Stimulated activated naive CD8-positive, alpha-beta T cell treated with anti-CD3 and anti-CD28 coated beads, Interleukin-15, Interleukin-2, amounts not matched to agents 100 U/mL and 50 U/mL, for 24 hours (primary cell): Measurements from ENCODE around the gene SRC.
A peak's percentile ranks its signal among the peaks of the same experiment; 100 is the strongest.

Experiments
- ATAC-seq: fragments of 150-1000 bp; cut with Tn5 transposase; one replicate; pipeline ENCODE4 v1.10.0; 2021
- DNase-seq: peaks from one replicate; pipeline ENCODE4 v3.0.0; 2021

Gene SRC

GRCh38 chr20:37315021-37315451 lies 30.9 kb upstream of the SRC start:
- ATAC-seq, result no peak
- DNase-seq, result no peak

- DNase-seq (no peak), ATAC-seq (no peak)
These were observed 30.4 kb upstream of the SRC start for GRCh38 chr20:37315452-37316110.

- DNase-seq (peak; percentile 26), ATAC-seq (peak; percentile 51)
These were observed 29.7 kb upstream of the SRC start for GRCh38 chr20:37316116-37316774.

GRCh38 chr20:37316775-37317170 lies 29.2 kb upstream of the SRC start:
- no peak for ATAC-seq
- DNase-seq, result no peak

- ATAC-seq (no peak), DNase-seq (no peak)
These were observed 28.6 kb upstream of the SRC start for GRCh38 chr20:37317316-37317715.

- no peak for ATAC-seq
- DNase-seq, result no peak
These were observed 27.8 kb upstream of the SRC start for GRCh38 chr20:37317994-37318640.

GRCh38 chr20:37319151-37319671 lies 26.7 kb upstream of the SRC start:
- DNase-seq, result no peak

GRCh38 chr20:37323985-37324384 lies 22.0 kb upstream of the SRC start:
- DNase-seq, result no peak

More at GRCh38 chr20:37319151-37319671, 26.7 kb upstream of the SRC start:
- ATAC-seq, result no peak

GRCh38 chr20:37325206-37325605 lies 20.7 kb upstream of the SRC start:
- ATAC-seq (no peak), DNase-seq (no peak)

More at GRCh38 chr20:37323985-37324384, 22.0 kb upstream of the SRC start:
- ATAC-seq, result no peak

GRCh38 chr20:37326666-37327065 lies 19.3 kb upstream of the SRC start:
- ATAC-seq (no peak), DNase-seq (no peak)

GRCh38 chr20:37327748-37328147 lies 18.2 kb upstream of the SRC start:
- no peak for ATAC-seq

GRCh38 chr20:37328149-37328945 lies 17.6 kb upstream of the SRC start:
- no peak for ATAC-seq

More at GRCh38 chr20:37327748-37328147, 18.2 kb upstream of the SRC start:
- DNase-seq, result no peak

GRCh38 chr20:37329481-37330165 lies 16.3 kb upstream of the SRC start:
- ATAC-seq (no peak), DNase-seq (no peak)

More at GRCh38 chr20:37328149-37328945, 17.6 kb upstream of the SRC start:
- DNase-seq, result no peak

- DNase-seq (no peak), ATAC-seq (no peak)
These were observed 15.6 kb upstream of the SRC start for GRCh38 chr20:37330316-37330715.

- ATAC-seq, result no peak
- no peak for DNase-seq
These were observed 14.7 kb upstream of the SRC start for GRCh38 chr20:37331060-37331857.

GRCh38 chr20:37333130-37333847 lies 12.7 kb upstream of the SRC start:
- ATAC-seq, result no peak
- no peak for DNase-seq

GRCh38 chr20:37333848-37334318 lies 12.1 kb upstream of the SRC start:
- ATAC-seq (no peak), DNase-seq (no peak)

GRCh38 chr20:37334450-37334849 lies 11.5 kb upstream of the SRC start:
- no peak for DNase-seq
- ATAC-seq, result no peak

- ATAC-seq (no peak), DNase-seq (no peak)
These were observed 10.1 kb upstream of the SRC start for GRCh38 chr20:37335642-37336368.
